Neural cell (in vitro differentiated cells): Measurements from ENCODE around the gene SMAD7. TPM values are rescaled to one million over a fixed set of nuclear protein-coding genes. Genes with fewer than 3 reads are reported as not detected.

Experiments
- H2AFZ ChIP-seq: fragments of 200-600, 300-800 bp; sonication (generic), shearing (Covaris generic); 2 replicates; pipeline ENCODE4 v1.6.0; 2014; ENCODE audit warnings: low read depth, mild to moderate bottlenecking, antibody characterized with exemption, low read length, moderate library complexity
- H3F3A ChIP-seq: fragments of 200-600 bp; shearing (Covaris generic); 2 replicates; pipeline ENCODE4 v1.6.1; 2016; ENCODE audit warnings: mild to moderate bottlenecking, moderate library complexity, mixed read lengths, antibody characterized with exemption, low read length; ENCODE audit not compliant: insufficient read depth, poor library complexity, severe bottlenecking
- H3K27ac ChIP-seq: fragments of 200-600, 300-800 bp; sonication (generic), shearing (Covaris generic); 2 replicates; pipeline ENCODE4 v1.5.1; 2014; ENCODE audit warnings: mild to moderate bottlenecking, low read length, moderate library complexity
- H3K27me3 ChIP-seq: fragments of 300-800, 200-600 bp; sonication (generic), shearing (Covaris generic); 2 replicates; pipeline ENCODE4 v1.6.0; 2014; ENCODE audit warnings: mild to moderate bottlenecking, low read depth, low read length, moderate library complexity; ENCODE audit not compliant: insufficient read depth
- H3K36me3 ChIP-seq: fragments of 300-800, 200-600 bp; sonication (generic), shearing (Covaris generic); 2 replicates; pipeline ENCODE4 v1.5.1; 2014; ENCODE audit warnings: mild to moderate bottlenecking, antibody characterized with exemption, low read length, moderate library complexity; ENCODE audit not compliant: insufficient read depth
- H3K4me2 ChIP-seq: fragments of 300-800, 200-600 bp; sonication (generic), shearing (Covaris generic); 2 replicates; pipeline ENCODE4 v1.6.0; 2014; ENCODE audit warnings: mild to moderate bottlenecking, low read length
- H3K4me3 ChIP-seq: fragments of 300-800, 200-600 bp; sonication (generic), shearing (Covaris generic); 2 replicates; pipeline ENCODE4 v1.5.1; 2014; ENCODE audit warnings: mild to moderate bottlenecking, low read length, moderate library complexity
- H3K79me2 ChIP-seq: fragments of 200-600 bp; shearing (Covaris generic); replicated peaks from 2 replicates; pipeline ENCODE4 v1.6.0; 2014; ENCODE audit warnings: mild to moderate bottlenecking, low read length, moderate library complexity; ENCODE audit not compliant: insufficient read depth
- H3K9ac ChIP-seq: fragments of 300-800, 200-600 bp; sonication (generic), shearing (Covaris generic); 2 replicates; pipeline ENCODE4 v1.6.1; 2016; ENCODE audit warnings: mild to moderate bottlenecking, low read length, mixed read lengths
- H3K9me2 ChIP-seq: fragments of 200-600 bp; shearing (Covaris generic); 2 replicates; pipeline ENCODE4 v1.6.1; 2016; ENCODE audit warnings: mild to moderate bottlenecking, low read length, mixed read lengths; ENCODE audit not compliant: insufficient read depth
- H3K9me3 ChIP-seq: fragments of 200-600, 300-800 bp; sonication (generic), shearing (Covaris generic); 2 replicates; pipeline ENCODE4 v1.6.1; 2016; ENCODE audit warnings: mild to moderate bottlenecking, mixed run types, low read length, moderate library complexity, mixed read lengths
- H4K20me1 ChIP-seq: fragments of 200-600 bp; shearing (Covaris generic); 2 replicates; pipeline ENCODE4 v1.6.1; 2016; ENCODE audit warnings: mild to moderate bottlenecking, mixed run types; ENCODE audit not compliant: insufficient read depth
- EP300 ChIP-seq: fragments of 450-650 bp; conservative IDR thresholded peaks from 2 replicates; pipeline ENCODE4 v1.6.1; 2014; ENCODE audit warnings: antibody characterized with exemption, mild to moderate bottlenecking, moderate library complexity; ENCODE audit not compliant: poor library complexity, severe bottlenecking
- EZH2 ChIP-seq: fragments of 200-600, 300-800 bp; shearing (Covaris generic), sonication (generic); IDR thresholded peaks from 2 replicates; pipeline ENCODE4 v1.6.1; 2014; ENCODE audit warnings: antibody characterized with exemption, low read length, borderline replicate concordance, mild to moderate bottlenecking; ENCODE audit not compliant: insufficient read depth, poor library complexity, severe bottlenecking
- MXI1 ChIP-seq: fragments of 450-650 bp; conservative IDR thresholded peaks from 2 replicates; pipeline ENCODE4 v1.6.1; 2014; ENCODE audit warnings: antibody characterized with exemption, mild to moderate bottlenecking; ENCODE audit not compliant: poor library complexity, severe bottlenecking
- POLR2AphosphoS5 ChIP-seq: IDR thresholded peaks from 2 replicates; pipeline ENCODE4 v1.6.1; 2012
- RAD21 ChIP-seq: fragments of 450-650 bp; conservative IDR thresholded peaks from 2 replicates; pipeline ENCODE4 v1.6.1; 2014; ENCODE audit warnings: antibody characterized with exemption, mild to moderate bottlenecking, moderate library complexity
- SMC3 ChIP-seq: fragments of 450-650 bp; conservative IDR thresholded peaks from 2 replicates; pipeline ENCODE4 v1.6.1; 2014; ENCODE audit warnings: antibody characterized with exemption, mild to moderate bottlenecking, moderate library complexity; ENCODE audit not compliant: poor library complexity
- TAF1 ChIP-seq: IDR thresholded peaks from 2 replicates; pipeline ENCODE4 v1.6.1; 2012; ENCODE audit warnings: low read depth
- polyA plus RNA-seq: library from polyadenylated mRNA; depleted of rRNA; stranded (reverse); fragments of >200 nt; gene quantifications from 2 replicates; pipeline ENCODE4 v1.2.3, GENCODE V29; 2014
- TF ChIP-seq, protein P1 (sequence below): IDR thresholded peaks from 2 replicates; pipeline ENCODE4 v1.6.1; 2012; ENCODE audit warnings: borderline replicate concordance
- TF ChIP-seq, protein P2 (sequence below): fragments of 450-650 bp; IDR thresholded peaks from 2 replicates; pipeline ENCODE4 v1.5.1; 2014; ENCODE audit warnings: antibody characterized with exemption, mild to moderate bottlenecking, moderate library complexity; ENCODE audit not compliant: poor library complexity, severe bottlenecking

Gene SMAD7
- polyA plus RNA-seq, 1 donor from 2014 or later: 3.8 TPM

- Histone ChIP-seq H3K27ac (no peak overlapping the region), H4K20me1 (no peaks in the 10 kb centered on the region), H3K36me3 (no peaks in the 10 kb centered on the region), H2AFZ (no peak overlapping the region), H3K9me3 (peaks cover 4% of the 10 kb centered on the region), H3K4me3 (no peak overlapping the region), H3F3A (no peaks in the 10 kb centered on the region), H3K79me2 (no peaks in the 10 kb centered on the region), H3K9ac (no peak overlapping the region), H3K27me3 (no peaks in the 10 kb centered on the region), H3K9me2 (no peaks in the 10 kb centered on the region), H3K4me2 (no peak overlapping the region)
- TF ChIP-seq RAD21: no peak
- TF ChIP-seq MXI1: no peak
- no peak for TF ChIP-seq SMC3
- TF ChIP-seq TAF1: no peak
- TF ChIP-seq, protein P1, sequence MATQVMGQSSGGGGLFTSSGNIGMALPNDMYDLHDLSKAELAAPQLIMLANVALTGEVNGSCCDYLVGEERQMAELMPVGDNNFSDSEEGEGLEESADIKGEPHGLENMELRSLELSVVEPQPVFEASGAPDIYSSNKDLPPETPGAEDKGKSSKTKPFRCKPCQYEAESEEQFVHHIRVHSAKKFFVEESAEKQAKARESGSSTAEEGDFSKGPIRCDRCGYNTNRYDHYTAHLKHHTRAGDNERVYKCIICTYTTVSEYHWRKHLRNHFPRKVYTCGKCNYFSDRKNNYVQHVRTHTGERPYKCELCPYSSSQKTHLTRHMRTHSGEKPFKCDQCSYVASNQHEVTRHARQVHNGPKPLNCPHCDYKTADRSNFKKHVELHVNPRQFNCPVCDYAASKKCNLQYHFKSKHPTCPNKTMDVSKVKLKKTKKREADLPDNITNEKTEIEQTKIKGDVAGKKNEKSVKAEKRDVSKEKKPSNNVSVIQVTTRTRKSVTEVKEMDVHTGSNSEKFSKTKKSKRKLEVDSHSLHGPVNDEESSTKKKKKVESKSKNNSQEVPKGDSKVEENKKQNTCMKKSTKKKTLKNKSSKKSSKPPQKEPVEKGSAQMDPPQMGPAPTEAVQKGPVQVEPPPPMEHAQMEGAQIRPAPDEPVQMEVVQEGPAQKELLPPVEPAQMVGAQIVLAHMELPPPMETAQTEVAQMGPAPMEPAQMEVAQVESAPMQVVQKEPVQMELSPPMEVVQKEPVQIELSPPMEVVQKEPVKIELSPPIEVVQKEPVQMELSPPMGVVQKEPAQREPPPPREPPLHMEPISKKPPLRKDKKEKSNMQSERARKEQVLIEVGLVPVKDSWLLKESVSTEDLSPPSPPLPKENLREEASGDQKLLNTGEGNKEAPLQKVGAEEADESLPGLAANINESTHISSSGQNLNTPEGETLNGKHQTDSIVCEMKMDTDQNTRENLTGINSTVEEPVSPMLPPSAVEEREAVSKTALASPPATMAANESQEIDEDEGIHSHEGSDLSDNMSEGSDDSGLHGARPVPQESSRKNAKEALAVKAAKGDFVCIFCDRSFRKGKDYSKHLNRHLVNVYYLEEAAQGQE: no peak
- no peak for TF ChIP-seq EZH2
- TF ChIP-seq POLR2AphosphoS5: no peak
- no peak for TF ChIP-seq EP300
- TF ChIP-seq, protein P2, sequence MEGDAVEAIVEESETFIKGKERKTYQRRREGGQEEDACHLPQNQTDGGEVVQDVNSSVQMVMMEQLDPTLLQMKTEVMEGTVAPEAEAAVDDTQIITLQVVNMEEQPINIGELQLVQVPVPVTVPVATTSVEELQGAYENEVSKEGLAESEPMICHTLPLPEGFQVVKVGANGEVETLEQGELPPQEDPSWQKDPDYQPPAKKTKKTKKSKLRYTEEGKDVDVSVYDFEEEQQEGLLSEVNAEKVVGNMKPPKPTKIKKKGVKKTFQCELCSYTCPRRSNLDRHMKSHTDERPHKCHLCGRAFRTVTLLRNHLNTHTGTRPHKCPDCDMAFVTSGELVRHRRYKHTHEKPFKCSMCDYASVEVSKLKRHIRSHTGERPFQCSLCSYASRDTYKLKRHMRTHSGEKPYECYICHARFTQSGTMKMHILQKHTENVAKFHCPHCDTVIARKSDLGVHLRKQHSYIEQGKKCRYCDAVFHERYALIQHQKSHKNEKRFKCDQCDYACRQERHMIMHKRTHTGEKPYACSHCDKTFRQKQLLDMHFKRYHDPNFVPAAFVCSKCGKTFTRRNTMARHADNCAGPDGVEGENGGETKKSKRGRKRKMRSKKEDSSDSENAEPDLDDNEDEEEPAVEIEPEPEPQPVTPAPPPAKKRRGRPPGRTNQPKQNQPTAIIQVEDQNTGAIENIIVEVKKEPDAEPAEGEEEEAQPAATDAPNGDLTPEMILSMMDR: no peak
Measured at GRCh38 chr18:48875942-48876511, 74.7 kb downstream of the SMAD7 start.

DNA sequence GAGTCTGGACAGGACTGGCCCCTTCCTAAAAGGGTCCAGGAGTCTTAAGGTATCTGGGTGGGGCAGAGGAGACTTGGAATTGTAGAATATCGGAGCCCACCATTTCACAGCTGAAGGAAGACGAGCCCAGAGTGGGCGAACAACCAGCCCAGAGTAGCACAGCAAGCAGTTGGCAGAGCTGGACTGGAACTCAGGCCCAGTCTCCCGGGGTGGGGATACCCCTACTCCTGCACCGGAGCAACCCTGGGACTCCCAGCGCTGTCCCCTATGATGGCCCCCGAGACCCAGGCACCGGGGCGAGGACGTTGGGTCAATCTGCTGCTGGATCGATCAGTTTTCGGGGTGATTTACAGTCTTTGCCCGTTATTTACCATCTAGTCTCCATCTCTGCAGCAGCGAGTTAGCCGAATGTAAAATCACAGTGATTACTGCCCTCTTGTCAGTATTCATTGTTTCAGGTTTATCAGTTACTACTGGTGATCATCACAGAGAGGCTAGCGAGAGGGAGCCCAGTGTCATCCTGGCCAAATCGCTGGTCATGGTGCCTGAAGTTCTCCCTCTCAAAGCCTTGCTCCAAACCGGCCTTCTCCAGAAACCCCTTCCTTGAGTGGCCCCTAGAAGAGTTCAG lies 75.3 kb downstream of the SMAD7 start:
- no peak overlapping the region for H3K9ac ChIP-seq
- H3K27ac ChIP-seq: no peak overlapping the region
- H3K4me2 ChIP-seq: no peak overlapping the region
- no peaks in the 10 kb centered on the region for H3K79me2 ChIP-seq
- peaks cover 3% of the 10 kb centered on the region for H3K9me3 ChIP-seq
- H3K9me2 ChIP-seq: no peaks in the 10 kb centered on the region
- no peak overlapping the region for H2AFZ ChIP-seq
- H3K4me3 ChIP-seq: no peak overlapping the region
- no peaks in the 10 kb centered on the region for H4K20me1 ChIP-seq
- no peaks in the 10 kb centered on the region for H3K27me3 ChIP-seq
- no peaks in the 10 kb centered on the region for H3K36me3 ChIP-seq
- H3F3A ChIP-seq: no peaks in the 10 kb centered on the region
- no peak for TF ChIP-seq RAD21
- no peak for TF ChIP-seq SMC3
- TF ChIP-seq POLR2AphosphoS5: no peak
- TF ChIP-seq TAF1: no peak
- TF ChIP-seq EP300: no peak
- TF ChIP-seq, protein P1: no peak
